HepG2 (cell line): ENCODE results near the gene CHMP5. TPM values are rescaled to one million over a fixed set of nuclear protein-coding genes. Genes with fewer than 3 reads are reported as not detected.

Experiments used
- AKAP8 ChIP-seq: sonication (generic); formaldehyde crosslinking; IDR thresholded peaks from 2 replicates; pipeline ENCODE4 v1.5.1; 2020; ENCODE audit warnings: mild to moderate bottlenecking, missing genetic modification reagents
- ATF6 ChIP-seq: sonication (generic); formaldehyde crosslinking; conservative IDR thresholded peaks from 2 replicates; pipeline ENCODE4 v1.4.0; 2020; ENCODE audit warnings: missing genetic modification reagents
- BCL6 ChIP-seq: IDR thresholded peaks from 2 replicates; pipeline ENCODE4 v1.6.1; 2016; ENCODE audit warnings: missing genetic modification reagents, missing compliant biosample characterization
- ELF3 ChIP-seq: IDR thresholded peaks from 2 replicates; pipeline ENCODE4 v1.6.1; 2016; ENCODE audit warnings: missing genetic modification reagents, missing compliant biosample characterization
- HIVEP1 ChIP-seq: sonication (generic); formaldehyde crosslinking; IDR thresholded peaks from 2 replicates; pipeline ENCODE4 v1.4.0; 2020; ENCODE audit warnings: mild to moderate bottlenecking, missing genetic modification reagents
- MIER2 ChIP-seq: IDR thresholded peaks from 2 replicates; pipeline ENCODE4 v1.6.1; 2016; ENCODE audit warnings: missing biosample characterization, missing genetic modification reagents
- NCOA5 ChIP-seq: sonication (generic); formaldehyde crosslinking; IDR thresholded peaks from 2 replicates; pipeline ENCODE4 v1.4.0; 2020; ENCODE audit warnings: missing genetic modification reagents
- NKX3-1 ChIP-seq: sonication (generic); formaldehyde crosslinking; IDR thresholded peaks from 2 replicates; pipeline ENCODE4 v1.5.0; 2020; ENCODE audit warnings: missing genetic modification reagents
- POLR2AphosphoS2 ChIP-seq: IDR thresholded peaks from 2 replicates; pipeline ENCODE4 v1.6.1; 2011; ENCODE audit warnings: low read depth, low read length, improper control_type of control experiment
- RAD21 ChIP-seq: fragments of 450-650 bp; formaldehyde crosslinking; IDR thresholded peaks from 2 replicates; pipeline ENCODE4 v1.5.0; 2020; ENCODE audit warnings: mild to moderate bottlenecking
- RCOR2 ChIP-seq: IDR thresholded peaks from 2 replicates; pipeline ENCODE4 v1.6.1; 2016; ENCODE audit warnings: missing biosample characterization, missing genetic modification reagents
- ZBTB14 ChIP-seq: sonication (generic); formaldehyde crosslinking; IDR thresholded peaks from 2 replicates; pipeline ENCODE4 v1.4.0; 2020; ENCODE audit warnings: missing genetic modification reagents
- ZNF136 ChIP-seq: sonication (generic); formaldehyde crosslinking; IDR thresholded peaks from 2 replicates; pipeline ENCODE4 v1.8.1; 2022; ENCODE audit warnings: low read depth, mild to moderate bottlenecking, moderate library complexity, missing genetic modification reagents
- ZNF3 ChIP-seq: IDR thresholded peaks from 2 replicates; pipeline ENCODE4 v1.7.0; 2017; ENCODE audit warnings: inconsistent platforms
- ZSCAN20 ChIP-seq: sonication (generic); formaldehyde crosslinking; IDR thresholded peaks from 2 replicates; pipeline ENCODE4 v1.4.0; 2020; ENCODE audit warnings: missing genetic modification reagents, mild to moderate bottlenecking, borderline replicate concordance
- ZSCAN25 ChIP-seq: sonication (generic); formaldehyde crosslinking; IDR thresholded peaks from 2 replicates; pipeline ENCODE4 v1.8.0; 2022; ENCODE audit warnings: mild to moderate bottlenecking, missing genetic modification reagents
- polyA plus RNA-seq, 8 experiments: library from polyadenylated mRNA; depleted of rRNA in 3 of 8; stranded (reverse) in 7 of 8; unstranded in 1 of 8; fragments of >200 nt; fragmentation: Illumina TruSeq in 4 of 8; extraction: Trizol in 4 of 8; gene quantifications; 2 replicates each; pipeline versions ENCODE4 v1.2.1 to v1.2.3, GENCODE V29; 2011 to 2016; ENCODE audit warnings: low read depth in 4 of 8, missing spikeins in 1 of 8, mixed read lengths in 1 of 8; ENCODE audit not compliant: insufficient read depth in 1 of 8
- total RNA-seq, 5 experiments: library from RNA; depleted of rRNA; stranded (reverse); fragments of >200 nt; fragmentation: Illumina TruSeq; extraction: Trizol; gene quantifications; 2 replicates each; pipeline ENCODE4 v1.2.3, GENCODE V29; 2016; ENCODE audit warnings: low read depth in 1 of 5
- TF ChIP-seq, protein P1 (sequence below): sonication (generic); formaldehyde crosslinking; IDR thresholded peaks from 2 replicates; pipeline ENCODE4 v1.8.1; 2022; ENCODE audit warnings: mild to moderate bottlenecking, missing genetic modification reagents
- TF ChIP-seq, protein P2 (sequence below): IDR thresholded peaks from 2 replicates; pipeline ENCODE4 v1.6.1; 2016; ENCODE audit warnings: mild to moderate bottlenecking, missing biosample characterization, missing genetic modification reagents
- TF ChIP-seq, protein P3 (sequence below): IDR thresholded peaks from 2 replicates; pipeline ENCODE4 v1.6.1; 2012; ENCODE audit warnings: inconsistent platforms
- TF ChIP-seq, protein P4 (sequence below): sonication (generic); formaldehyde crosslinking; IDR thresholded peaks from 2 replicates; pipeline ENCODE4 v1.4.0; 2020; ENCODE audit warnings: missing genetic modification reagents
- TF ChIP-seq, protein P5 (sequence below): sonication (generic); formaldehyde crosslinking; IDR thresholded peaks from 2 replicates; pipeline ENCODE4 v1.4.0; 2020; ENCODE audit warnings: missing genetic modification reagents

The CHMP5 gene
- total and polyA plus RNA-seq, 2 of the 13 experiments (the other 11 are each of a cell fraction or from before 2014, with no cell fraction given): 46.0 to 57.3 TPM

DNA sequence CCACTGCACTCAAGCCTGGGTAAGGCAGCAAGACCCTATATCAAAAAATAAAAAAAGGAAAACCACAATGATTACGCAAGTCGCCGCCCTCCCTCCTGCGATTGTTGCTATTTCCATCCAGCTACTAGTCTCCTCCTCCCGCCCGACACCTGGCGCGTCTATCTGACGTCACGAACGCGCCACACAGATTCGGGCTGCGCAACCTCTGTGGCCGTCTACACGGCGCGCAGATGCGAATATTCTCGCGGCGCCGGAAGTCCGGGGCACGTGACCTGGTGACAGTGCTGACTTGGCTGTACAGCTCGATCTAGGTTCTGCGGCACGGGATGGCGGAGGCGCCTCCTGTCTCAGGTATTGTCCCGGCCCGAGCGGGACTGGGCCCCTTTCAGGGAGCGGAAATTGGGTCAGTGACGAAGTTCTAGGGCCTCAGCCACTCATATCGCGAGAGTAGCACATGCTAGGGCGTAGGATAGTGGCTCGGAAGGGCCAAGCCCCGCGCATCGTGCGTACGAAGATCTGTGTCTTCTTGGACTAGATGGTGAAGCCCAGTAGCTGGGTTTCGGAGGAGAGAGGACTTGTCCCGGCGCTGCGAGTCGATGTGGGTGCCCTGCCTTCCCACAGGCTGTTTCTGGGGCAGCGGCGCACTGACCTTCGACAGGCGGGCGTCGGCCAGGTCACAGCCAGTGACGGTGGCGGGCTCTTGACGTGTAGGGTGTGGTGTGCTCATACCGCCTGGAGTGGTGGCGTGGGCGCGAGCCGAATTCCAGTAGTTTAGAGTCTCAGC is 25.6 kb downstream of the CHMP5 start, which contains the start of gene NFX1 (continued):
- TF ChIP-seq ATF6 (CRISPR knock-in tag): no peak
- TF ChIP-seq, protein P1, sequence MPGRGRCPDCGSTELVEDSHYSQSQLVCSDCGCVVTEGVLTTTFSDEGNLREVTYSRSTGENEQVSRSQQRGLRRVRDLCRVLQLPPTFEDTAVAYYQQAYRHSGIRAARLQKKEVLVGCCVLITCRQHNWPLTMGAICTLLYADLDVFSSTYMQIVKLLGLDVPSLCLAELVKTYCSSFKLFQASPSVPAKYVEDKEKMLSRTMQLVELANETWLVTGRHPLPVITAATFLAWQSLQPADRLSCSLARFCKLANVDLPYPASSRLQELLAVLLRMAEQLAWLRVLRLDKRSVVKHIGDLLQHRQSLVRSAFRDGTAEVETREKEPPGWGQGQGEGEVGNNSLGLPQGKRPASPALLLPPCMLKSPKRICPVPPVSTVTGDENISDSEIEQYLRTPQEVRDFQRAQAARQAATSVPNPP (CRISPR knock-in tag): peak; percentile 76; the same call in 1 of the 2 replicates
- TF ChIP-seq, protein P2, sequence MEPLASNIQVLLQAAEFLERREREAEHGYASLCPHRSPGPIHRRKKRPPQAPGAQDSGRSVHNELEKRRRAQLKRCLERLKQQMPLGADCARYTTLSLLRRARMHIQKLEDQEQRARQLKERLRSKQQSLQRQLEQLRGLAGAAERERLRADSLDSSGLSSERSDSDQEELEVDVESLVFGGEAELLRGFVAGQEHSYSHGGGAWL (CRISPR knock-in tag): peak; percentile 96
- peak; percentile 80; the same call in 1 of the 2 replicates for TF ChIP-seq ZSCAN25 (CRISPR knock-in tag)
- TF ChIP-seq, protein P3, sequence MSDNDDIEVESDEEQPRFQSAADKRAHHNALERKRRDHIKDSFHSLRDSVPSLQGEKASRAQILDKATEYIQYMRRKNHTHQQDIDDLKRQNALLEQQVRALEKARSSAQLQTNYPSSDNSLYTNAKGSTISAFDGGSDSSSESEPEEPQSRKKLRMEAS: peak; percentile 99
- TF ChIP-seq ZBTB14 (CRISPR knock-in tag): no peak
- TF ChIP-seq AKAP8: 0 out of 2 replicates have a peak, but pooled peaks have one; percentile 51
- 0 out of 2 replicates have a peak, but pooled peaks have one; percentile 27 for TF ChIP-seq ZNF3
- TF ChIP-seq MIER2 (CRISPR knock-in tag): no peak
- TF ChIP-seq NCOA5 (CRISPR knock-in tag): no peak
- TF ChIP-seq HIVEP1: peak; percentile 94
- peak; percentile 82; the same call in 1 of the 2 replicates for TF ChIP-seq NKX3-1
- peak; percentile 17; the same call in 1 of the 2 replicates for TF ChIP-seq RCOR2 (CRISPR knock-in tag)
- TF ChIP-seq, protein P4, sequence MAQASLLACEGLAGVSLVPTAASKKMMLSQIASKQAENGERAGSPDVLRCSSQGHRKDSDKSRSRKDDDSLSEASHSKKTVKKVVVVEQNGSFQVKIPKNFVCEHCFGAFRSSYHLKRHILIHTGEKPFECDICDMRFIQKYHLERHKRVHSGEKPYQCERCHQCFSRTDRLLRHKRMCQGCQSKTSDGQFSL: 0 out of 2 replicates have a peak, but pooled peaks have one; percentile 18
- TF ChIP-seq ELF3: peak; percentile 63
- 0 out of 2 replicates have a peak, but pooled peaks have one; percentile 63 for TF ChIP-seq POLR2AphosphoS2
- TF ChIP-seq, protein P5, sequence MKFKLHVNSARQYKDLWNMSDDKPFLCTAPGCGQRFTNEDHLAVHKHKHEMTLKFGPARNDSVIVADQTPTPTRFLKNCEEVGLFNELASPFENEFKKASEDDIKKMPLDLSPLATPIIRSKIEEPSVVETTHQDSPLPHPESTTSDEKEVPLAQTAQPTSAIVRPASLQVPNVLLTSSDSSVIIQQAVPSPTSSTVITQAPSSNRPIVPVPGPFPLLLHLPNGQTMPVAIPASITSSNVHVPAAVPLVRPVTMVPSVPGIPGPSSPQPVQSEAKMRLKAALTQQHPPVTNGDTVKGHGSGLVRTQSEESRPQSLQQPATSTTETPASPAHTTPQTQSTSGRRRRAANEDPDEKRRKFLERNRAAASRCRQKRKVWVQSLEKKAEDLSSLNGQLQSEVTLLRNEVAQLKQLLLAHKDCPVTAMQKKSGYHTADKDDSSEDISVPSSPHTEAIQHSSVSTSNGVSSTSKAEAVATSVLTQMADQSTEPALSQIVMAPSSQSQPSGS: peak; percentile 82; the same call in 1 of the 2 replicates
- TF ChIP-seq RAD21 (CRISPR knock-in tag): peak; percentile 38; the same call in 1 of the 2 replicates
- TF ChIP-seq BCL6 (CRISPR knock-in tag): peak; percentile 57
- TF ChIP-seq ZSCAN20 (CRISPR knock-in tag): peak; percentile 95
- peak; percentile 92 for TF ChIP-seq ZNF136
